Sigmoid colon (tissue), 4 donors: ENCODE results near the gene ACTL8.

Source experiments
- EP300 ChIP-seq, 4 donors: sonication (generic); formaldehyde crosslinking; IDR thresholded peaks; one replicate each; pipeline ENCODE4 v1.6.1; 2017; ENCODE audit warnings: antibody characterized with exemption in 4 of 4
- POLR2A ChIP-seq, 2 donors: fragments of 450-650 bp; IDR thresholded peaks; one replicate each; pipeline ENCODE4 v1.6.1; 2016; ENCODE audit warnings: antibody characterized with exemption in 2 of 2, mild to moderate bottlenecking in 2 of 2, moderate library complexity in 2 of 2
- POLR2AphosphoS5 ChIP-seq, 4 donors: sonication (generic); formaldehyde crosslinking; IDR thresholded peaks; one replicate each; pipeline ENCODE4 v1.6.1; 2017; ENCODE audit warnings: antibody characterized with exemption in 4 of 4
- TF ChIP-seq, protein P1 (sequence below), 4 experiments: fragments of 450-650 bp in 3 of 4; fragments of 200-600 bp in 1 of 4; IDR thresholded peaks; one replicate each; pipeline ENCODE4 v1.5.1; 2016 to 2019; ENCODE audit warnings: antibody characterized with exemption in 4 of 4, mild to moderate bottlenecking in 3 of 4, moderate library complexity in 2 of 4

DNA sequence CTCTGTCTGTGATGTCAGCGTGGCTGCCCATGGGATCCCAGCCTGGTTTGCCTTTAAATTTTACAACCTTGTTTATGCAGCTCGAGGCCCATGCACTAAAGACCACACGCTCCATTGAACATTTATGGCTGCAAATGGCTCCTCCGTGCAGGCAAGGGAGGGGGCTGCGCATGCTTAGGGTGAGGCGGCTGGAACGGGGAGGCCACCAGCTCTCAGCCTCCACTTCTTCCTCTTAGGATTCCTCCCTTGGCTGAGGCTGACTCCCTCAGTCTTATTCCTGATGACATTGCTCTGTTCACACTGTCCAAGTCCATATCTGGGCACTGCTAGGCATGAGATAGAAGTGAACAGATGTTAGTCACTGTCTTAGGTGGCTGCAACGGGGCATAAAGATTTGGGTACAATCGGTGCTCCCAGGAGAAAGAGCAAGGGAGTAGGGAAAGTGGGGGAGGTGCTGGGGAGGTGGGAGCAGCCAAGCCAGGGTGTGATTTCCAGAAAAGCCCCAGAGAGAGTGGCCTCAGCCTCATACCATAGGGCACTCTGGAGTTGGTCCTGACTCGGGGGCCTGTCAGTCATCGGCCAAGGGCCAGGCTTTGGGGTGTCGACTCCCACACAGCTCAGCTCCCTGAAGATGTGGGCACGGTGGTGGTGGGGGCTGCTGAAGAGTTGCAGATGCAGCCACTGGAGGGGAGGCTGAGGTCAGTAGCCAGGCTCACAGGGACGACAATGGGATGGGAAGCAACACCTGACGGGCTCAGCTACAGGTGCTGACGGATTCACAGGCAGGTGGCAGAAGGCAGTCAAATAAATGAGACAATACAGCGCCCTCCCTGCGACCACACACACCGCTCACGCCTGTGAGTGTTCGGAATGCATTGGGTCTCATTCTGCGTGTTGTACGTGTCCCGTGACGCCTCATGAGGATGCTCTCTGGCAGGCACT, 37.3 kb upstream of the ACTL8 start:
- TF ChIP-seq EP300 (IDR thresholded peaks at IDR 0.05) = no peak
- TF ChIP-seq, protein P1, sequence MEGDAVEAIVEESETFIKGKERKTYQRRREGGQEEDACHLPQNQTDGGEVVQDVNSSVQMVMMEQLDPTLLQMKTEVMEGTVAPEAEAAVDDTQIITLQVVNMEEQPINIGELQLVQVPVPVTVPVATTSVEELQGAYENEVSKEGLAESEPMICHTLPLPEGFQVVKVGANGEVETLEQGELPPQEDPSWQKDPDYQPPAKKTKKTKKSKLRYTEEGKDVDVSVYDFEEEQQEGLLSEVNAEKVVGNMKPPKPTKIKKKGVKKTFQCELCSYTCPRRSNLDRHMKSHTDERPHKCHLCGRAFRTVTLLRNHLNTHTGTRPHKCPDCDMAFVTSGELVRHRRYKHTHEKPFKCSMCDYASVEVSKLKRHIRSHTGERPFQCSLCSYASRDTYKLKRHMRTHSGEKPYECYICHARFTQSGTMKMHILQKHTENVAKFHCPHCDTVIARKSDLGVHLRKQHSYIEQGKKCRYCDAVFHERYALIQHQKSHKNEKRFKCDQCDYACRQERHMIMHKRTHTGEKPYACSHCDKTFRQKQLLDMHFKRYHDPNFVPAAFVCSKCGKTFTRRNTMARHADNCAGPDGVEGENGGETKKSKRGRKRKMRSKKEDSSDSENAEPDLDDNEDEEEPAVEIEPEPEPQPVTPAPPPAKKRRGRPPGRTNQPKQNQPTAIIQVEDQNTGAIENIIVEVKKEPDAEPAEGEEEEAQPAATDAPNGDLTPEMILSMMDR (IDR thresholded peaks at IDR 0.05) = no peak
- no peak for TF ChIP-seq POLR2A (IDR thresholded peaks at IDR 0.05)
- TF ChIP-seq POLR2AphosphoS5 (IDR thresholded peaks at IDR 0.05) = no peak
